ENCODE data around the gene WDR5.
A peak's percentile ranks its signal among the peaks of the same experiment; 100 is the strongest.

WDR5 gene

DNA sequence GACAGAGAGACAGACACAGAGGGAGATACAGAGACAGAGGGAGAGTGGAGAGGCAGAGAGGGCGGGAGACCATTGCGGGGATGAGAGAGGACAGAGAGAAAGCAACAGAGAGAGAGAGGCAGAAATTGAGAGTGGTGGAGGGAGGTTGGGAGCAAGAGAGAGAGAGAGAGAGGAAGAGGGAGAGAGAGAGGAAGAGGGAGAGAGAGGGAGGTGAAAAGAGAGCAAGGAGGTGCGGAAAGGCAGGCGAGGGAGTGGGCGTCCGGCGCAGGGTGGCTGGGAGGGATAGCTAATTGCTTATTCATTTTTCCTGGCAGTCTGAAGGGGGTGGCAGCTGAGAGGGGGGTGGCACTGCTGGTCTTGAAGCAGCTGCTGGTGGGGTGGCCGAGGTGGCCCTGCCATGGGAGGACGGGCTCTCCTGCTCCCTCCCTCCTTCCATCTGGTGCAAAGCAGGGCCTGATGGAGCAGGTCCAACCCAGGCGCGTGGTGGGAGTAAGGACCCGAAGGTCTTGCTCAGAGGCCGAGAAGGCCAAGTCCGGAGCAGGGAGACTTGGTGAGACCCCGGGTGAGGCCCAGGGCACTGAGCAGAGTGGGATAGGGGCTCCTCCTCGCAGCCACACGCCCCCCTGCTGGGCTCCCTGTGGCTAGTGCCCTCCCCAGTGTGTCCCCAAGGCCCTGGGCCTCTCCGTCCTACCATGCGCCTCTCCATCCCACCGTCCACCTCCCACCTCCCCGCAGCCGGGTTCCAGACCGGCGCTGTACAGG lies 53.8 kb downstream of the WDR5 start:
- DNase-seq = no peak

DNA sequence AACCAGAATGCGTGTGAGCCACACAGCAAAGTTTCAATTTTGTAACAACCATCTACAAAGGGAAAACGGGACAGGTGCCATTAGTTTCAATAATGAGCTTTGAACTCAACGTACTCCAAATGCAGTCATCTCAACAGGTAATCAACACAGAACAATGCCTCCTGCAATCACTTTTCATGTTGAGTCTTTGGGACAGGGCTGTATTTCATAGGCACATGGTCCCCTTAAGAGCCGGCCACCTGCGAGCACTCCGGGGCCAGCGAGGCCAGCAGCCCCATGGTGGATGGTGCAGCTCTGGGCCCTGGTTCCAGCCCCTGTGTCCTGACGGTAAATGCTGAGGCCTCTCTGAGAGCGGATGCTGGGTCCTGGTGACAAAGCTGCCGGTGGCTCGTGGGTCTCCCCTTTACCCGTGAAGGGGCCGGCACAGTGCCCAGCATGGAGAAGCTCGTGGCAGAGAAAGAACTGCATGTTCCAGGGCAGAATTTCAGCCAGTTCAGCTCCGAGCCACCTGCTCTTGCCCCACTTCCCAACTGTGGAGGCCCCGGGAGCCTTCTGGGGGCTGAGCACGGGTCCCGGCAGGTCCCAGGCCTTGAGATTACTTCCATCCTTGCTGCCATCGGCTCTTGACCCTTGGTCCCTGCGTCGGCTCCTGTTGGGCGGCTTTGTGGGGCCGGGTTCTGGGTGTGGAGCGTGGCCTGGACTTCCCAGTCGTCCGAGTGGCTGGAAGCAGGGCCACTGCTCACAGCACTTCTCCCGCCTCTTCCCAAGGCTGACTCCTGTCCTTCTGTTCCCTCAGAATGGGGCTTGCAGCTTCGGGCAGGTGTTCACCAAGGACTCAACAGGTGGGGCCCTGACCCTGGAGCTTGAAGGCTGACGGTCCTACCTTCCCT lies 54.6 kb downstream of the WDR5 start:
- no peak for DNase-seq

DNA sequence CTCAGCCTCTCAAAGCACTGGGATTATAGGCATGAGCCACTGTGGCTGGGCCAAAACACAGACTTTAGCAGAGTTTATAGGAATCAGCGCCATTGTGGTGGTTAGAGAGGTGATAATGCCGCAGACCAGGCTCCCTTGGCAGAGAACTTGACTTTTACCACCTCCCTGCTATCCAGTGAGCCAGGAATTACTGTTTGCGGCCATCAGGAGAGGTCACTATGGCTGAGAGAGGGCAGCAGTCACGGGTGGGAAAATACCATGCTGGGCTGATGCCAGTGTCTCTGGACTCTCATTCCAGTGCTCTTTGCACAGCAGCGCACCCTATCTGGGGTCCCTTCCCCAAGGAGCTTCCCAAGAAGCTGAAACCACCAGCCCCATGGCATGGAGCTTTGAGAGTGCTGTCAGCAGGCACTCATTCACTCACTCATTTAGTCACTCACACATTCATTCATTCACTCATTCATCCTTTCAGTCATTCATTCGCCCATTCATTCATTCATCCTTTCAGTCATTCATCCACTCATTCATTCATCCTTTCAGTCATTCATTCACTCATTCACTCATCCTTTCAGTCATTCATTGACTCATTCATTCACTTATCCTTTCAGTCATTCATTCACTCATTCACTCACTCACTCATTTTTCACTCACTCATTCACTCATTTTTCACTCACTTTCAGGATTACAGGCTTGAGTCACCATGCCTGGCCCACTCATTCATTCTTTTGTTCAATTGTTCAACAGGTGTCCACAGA lies 55.8 kb downstream of the WDR5 start:
- no peak for DNase-seq

DNA sequence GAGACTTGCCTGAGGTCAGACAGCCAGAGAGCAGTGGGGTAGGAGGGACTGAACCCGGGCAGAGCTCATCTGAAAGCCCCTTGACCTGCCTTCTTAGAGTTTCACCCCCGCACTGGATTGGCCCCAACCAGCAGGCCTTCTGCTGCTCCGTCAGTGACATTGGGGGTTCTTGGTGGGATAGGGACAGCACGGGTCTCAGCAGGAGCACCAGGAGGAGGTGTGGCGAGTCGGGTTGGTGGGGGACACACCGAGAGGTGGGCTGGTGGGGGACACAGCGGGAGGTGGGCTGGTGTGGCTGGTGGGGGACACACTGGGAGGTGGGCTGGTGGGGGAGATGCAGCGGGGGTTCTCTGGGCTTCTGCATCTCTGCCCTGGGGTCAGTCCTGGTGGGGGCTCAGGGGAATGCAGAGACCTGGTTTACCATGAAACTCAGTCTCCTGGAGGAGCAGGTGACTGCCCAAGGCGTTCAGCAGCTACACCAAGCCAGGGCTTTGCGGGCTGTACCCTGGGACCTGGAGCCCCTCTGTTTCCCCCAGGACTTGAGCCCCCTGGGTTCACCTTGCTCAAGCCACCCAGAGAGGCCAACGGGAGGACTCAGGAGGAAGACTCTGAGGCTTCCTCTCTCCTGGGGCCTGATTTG lies 56.5 kb downstream of the WDR5 start:
- DNase-seq = no peak

DNA sequence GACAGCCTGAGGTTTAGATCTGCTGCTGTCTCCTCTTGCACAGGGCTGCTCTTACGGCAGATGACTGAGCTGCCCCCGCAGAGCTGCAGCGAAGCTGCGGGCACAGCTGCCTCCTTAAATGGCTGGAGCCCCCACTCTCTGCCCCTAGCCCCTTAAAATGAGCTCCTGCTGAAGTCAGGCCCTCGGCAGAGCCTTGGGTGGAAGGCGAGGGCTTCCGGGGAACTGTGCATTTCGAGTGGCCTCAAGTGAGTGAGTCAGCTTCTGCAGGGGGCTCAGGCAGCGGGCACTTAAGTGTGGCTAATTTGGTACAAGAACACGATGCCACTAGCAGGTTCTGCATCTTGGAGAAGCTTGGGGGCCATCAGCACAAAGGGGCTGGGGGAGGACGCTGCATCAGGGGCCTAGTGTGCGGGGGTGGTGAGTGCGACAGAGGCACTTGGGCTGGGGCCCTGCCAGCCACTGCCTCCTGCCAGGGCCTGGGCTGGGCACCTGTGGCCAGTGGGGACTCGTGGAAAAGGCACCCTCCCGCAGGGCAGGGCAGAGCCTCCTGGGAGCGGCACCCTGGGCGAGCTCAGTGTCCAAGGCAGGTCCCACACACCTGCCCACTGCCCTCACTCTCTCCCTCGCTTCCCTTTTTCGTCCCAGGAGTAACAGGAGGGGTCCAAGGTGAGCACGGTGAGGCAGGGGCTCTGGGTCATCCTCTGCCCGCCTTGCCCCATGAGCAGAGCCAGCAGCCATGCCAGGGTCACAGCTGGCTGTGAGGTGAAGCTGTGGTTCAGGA lies 57.3 kb downstream of the WDR5 start:
- DNase-seq = no peak

DNA sequence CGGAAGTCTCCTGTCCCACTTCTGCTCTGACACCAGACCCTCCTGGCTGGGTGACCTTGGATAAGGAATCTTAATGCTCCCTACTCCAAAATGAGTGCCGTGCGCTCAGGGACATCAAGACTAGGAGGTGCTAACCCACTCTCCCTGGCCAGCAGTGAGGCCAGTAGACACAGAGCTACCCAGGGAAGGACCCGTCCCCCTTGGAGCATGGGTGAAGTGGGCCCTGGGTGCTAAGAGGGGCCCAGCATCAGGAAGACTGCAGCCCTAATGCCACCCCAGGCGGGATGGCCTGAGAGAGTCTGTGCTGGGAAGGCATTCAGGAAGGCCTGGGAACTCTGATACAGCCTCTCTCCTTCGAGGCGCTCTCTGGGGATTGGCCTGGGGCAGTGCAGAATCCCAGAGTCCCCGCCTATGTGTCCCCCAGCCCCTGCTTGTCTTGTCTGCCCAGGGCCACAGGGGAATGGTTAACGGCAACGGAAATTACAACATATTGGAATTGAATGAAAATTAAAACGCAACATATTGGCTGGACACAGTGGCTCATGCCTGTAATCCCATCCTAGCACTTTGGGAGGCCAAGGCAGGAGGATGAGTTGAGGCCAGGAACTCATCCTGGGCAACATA lies 58.1 kb downstream of the WDR5 start:
- no peak for DNase-seq

DNA sequence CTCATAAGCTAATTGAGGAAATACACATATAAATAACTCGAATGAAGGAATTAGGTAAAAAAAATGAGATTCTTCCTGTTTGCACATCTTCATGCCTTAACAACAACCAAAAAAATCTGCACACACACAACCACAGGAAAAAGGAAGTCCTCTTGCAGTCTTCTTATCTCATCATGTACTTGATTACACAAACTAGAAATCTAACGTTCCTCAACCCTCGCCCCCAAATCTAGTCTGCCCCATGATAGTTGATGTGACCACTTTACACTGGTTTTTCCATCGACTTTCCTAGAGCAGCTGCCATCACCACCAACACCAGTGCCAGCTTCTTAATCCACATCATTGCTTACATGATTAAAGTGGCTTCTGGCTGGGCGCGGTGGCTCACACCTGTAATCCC lies 59.7 kb downstream of the WDR5 start:
- peak; percentile 69 for DNase-seq

DNA sequence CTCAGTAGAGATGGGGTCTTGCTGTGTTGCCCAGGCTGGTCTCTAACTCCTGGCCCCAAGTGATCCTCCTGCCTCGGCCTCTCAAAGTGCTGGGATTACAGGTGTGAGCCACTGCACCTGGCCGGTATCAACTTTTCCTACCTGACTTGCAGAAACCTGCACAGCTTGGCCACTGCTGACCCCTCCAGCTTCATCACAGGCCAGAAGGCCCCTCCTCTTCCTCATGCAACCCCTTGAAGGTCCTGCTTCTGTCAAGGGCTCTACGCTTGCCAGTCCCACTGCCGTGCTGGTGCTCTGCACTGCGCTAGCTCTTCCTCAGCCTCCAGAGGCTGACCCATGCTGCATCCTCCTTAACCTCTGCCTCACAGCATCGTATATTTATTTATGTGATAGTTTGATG lies 61.0 kb downstream of the WDR5 start:
- DNase-seq = no peak

DNA sequence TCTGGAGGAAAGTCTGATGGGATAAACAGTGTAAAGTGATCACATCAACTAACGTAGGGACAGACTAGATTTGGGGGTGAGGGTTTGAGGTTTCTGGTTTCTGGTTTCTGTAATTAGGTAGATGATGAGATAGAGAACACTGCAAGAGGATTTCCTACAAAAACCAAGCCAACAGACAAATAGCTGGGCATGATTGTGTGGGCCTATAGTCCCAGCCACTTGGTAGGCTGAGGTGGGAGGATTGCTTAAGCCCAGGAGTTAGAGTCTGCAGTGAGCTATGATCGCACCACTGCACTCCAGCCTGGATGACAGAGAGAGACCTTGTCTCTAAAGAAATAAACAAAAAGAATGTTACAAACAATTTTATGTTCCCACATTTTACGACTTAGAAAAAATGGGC lies 62.9 kb downstream of the WDR5 start:
- no peak for DNase-seq

DNA sequence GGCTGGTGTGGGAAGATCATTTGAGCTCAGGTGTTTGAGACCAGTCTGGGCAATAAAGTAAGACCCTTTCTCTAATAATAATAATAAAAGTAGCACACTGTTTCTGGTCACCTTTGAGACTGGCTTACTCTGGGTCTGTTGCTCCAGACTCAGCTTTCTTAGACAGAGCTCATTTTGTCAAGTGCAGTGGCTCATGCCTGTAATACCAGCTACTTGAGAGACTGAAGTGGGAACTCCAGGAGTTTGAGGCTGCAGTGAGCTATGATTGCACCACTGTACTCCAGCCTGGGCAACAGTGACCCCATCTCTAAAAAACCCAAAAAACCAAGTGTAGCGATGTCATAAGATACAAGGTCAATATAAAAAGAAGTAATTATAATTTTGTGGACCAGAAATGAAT lies 64.8 kb downstream of the WDR5 start:
- DNase-seq = no peak

DNA sequence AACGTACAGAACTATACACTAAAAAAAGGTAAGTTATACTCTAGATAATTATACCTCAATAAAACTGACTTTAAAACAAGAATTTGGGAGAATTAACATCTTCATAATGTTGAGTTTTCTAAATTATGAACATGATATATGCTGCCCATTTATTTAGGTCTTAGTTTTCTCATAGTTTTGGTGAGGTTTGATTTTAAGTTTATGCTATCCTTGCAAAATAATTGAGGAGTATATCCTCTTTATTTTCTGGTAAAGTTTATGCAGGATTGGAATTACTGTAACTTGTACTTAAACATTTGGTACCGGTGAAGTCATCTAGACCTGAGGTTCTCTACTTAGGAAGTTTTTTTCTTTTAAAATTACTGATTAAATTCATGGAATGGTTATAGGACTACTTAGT lies 67.3 kb downstream of the WDR5 start:
- DNase-seq = no peak

DNA sequence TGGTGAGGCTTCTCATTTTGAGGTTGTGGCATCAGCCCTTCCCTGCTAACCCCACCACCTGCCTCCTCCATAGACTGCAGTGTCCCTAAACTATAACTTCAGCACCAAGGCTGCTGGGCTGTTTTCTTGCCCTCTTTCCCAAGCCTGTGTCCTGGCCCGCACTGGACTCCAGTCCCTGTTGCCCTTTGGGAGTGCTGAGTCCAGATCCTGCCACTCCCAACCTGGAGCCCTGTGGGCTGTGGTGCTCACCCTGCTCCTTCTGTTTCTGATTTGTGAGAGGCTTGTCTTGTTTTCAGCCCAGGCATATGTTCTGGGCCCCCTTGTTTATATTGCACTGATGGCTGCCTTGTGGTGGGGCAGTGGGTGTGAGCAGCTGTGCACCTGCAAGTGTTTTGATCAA lies 68.2 kb downstream of the WDR5 start:
- DNase-seq = no peak

DNA sequence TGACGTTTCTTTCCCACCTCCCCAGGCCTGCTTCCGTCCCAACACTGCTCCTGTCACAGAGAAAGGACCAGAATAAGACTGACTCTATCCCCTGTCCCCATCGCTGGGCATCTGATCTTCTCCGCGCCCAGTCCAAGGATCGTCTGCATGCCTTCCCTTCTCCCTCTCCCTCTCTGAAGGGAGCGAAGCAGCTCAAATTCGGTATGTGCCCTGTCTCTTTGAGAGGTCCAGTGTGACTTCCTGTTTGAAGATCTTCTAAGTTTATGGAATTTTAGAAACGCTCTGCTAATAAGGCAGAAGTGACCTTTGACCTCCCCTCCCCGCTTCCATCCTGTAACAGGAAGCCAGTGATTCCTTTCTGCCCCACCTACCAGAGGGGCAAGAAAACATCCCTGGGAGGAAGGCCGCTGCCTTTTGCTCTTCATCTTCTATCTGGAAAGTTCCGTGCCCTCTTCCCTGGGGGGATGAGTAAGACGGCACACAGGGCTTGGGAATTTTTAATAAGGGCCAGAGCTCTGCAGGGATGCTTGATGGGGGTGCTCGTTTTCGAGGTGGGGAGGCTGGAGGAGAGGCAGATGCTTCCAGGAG lies 69.2 kb downstream of the WDR5 start:
- no peak for DNase-seq

DNA sequence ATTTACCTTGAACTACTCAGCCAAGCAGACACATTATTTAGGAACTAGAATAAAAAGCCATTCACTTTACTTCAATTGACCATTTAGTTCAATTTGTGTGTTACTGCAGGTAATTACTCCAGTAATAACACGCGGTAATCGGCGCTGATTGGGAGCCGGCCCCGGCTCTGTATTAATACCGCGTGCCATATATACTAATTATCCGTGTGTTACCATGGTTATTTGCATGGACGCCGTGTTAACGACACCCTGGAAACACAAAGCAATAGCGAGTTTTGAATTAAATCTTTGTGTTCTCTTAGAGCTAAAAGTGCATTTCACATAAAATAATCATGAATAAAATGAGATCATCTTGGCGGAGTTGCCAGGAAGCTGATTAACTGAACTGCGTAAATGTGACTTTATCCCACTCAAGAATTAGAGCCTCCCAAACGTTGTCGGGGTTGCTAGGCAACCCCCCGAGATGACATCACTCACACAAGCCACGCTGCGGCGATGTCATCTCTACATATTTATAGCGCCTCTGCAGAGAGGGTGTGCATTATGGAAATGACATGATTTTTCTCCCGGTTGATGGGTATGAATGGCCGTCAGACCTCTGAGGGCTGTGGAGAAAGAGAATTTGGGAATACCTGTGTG lies 69.9 kb downstream of the WDR5 start:
- DNase-seq = no peak

DNA sequence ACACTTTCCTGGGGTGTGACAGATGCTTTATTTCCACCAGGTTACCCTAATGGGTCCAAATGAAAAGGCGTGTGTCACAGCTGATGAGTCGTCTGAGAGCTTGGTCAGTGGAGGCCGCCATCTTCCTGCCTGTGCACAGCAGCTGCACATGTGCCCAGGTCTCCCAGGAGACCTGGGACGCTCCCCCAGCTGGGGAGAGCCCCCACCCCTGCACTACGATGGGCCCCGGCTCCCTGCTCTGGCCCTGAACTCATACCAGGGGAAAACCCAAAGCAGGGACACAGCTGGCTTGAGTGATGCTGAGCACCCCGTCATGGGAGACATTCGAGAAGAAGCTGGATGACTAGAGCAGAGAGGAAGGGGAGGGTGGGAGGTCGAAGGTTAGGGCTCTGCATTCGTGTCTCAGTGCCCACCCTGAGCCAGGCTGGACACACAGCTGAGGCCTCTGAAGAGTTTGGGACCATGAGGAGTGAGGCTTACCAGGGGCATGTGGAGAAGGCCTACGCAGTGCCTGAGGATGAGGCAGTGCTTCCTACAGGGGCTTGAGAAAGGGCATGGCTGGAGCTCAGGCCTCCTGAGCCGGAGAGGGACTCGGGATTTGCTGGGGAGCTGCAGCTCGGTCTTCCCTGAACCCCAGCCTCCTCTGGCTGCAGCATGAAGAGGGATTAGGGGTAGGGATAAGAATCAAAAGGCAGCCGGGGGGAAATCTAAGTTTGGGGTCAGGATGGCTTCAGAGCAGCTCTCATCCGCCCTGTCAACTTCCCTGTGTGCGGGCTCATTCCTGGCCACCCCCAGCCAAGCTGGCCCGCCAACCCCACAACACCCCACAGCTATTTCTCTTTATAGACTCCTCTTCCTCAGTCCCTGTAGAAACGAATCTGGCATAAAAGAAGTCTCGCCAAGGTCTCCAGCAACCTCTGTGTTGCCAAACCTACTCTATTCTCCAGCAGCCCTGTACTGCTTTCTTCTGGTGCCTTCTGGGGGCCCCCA lies 70.7 kb downstream of the WDR5 start:
- no peak for DNase-seq

DNA sequence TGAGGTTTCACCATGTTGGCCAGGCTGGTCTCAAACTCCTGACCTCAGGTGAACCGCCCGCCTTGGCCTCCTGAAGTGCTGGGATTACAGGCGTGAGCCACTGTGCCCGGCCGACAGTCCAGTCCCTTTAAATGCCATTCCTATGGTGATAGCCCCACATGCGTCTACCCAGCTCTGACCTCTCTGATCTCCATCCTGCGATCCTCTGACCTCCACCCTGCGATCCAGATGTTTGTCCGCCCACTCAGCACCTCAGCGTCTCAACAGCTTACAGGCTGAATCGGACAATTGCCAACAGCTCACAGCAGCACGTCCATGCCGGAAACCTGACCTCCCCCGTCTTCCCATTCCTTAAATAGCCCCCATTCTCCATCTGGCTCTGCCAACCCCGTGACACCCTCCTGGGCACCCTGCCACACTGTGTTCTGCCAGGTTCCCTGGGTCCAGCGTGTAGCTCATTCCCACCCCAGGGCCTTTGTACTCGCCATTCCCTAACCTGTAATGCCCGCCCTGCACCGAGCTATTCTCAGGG lies 72.5 kb downstream of the WDR5 start:
- DNase-seq = no peak

DNA sequence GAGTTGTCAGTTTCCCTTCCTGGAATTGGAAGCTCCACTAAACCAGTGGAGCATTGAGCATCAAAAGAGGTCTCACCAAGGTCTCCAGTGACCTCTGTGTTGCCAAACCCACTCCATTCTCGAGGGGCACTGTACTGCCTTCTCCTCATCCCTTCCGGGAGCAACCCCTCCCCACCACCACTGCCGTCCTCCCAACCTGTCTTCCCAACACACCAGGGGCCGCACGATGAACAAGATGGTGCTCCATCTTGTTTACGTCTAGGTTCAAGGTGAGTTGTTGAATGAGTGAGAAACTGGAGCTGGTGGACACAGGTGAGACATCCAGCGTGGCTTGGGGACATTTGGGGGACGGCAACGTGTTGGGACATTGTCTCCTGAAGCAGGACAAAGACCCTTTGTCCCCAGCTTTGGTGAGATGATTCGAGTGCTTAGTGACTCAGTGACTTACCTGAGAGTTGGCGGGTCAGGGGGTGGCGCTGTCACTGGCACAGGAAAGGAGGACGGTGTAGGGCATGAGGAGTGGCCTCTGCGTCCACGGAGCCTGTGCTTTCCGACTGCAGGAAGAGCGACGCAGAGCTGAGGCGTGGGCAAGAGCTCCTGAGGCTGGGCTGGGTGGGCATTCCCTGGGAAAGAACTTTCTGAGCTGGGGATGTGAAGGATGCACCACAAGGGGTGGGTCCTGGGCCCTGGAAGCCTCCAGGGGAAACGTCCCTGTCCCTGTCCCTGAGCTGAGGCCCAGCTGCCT lies 73.3 kb downstream of the WDR5 start:
- no peak for DNase-seq

Data from inflammatory macrophage treated with lipopolysaccharide for 4 hours (primary cell).